IPS-NIHi7 (cell line): ENCODE data around the gene KRT16.
A peak's percentile ranks its signal among the peaks of the same experiment; 100 is the strongest.
"Not testable (repeated sequence)": the region's sequence is repeated elsewhere in the genome, so short reads cannot be mapped to it uniquely, and the experiment has no call there.

Source experiments
- DNase-seq: peaks from one replicate; pipeline ENCODE4 v3.0.0; 2012; ENCODE audit warnings: mixed read lengths; ENCODE audit errors: extremely low spot score

The KRT16 gene

DNA sequence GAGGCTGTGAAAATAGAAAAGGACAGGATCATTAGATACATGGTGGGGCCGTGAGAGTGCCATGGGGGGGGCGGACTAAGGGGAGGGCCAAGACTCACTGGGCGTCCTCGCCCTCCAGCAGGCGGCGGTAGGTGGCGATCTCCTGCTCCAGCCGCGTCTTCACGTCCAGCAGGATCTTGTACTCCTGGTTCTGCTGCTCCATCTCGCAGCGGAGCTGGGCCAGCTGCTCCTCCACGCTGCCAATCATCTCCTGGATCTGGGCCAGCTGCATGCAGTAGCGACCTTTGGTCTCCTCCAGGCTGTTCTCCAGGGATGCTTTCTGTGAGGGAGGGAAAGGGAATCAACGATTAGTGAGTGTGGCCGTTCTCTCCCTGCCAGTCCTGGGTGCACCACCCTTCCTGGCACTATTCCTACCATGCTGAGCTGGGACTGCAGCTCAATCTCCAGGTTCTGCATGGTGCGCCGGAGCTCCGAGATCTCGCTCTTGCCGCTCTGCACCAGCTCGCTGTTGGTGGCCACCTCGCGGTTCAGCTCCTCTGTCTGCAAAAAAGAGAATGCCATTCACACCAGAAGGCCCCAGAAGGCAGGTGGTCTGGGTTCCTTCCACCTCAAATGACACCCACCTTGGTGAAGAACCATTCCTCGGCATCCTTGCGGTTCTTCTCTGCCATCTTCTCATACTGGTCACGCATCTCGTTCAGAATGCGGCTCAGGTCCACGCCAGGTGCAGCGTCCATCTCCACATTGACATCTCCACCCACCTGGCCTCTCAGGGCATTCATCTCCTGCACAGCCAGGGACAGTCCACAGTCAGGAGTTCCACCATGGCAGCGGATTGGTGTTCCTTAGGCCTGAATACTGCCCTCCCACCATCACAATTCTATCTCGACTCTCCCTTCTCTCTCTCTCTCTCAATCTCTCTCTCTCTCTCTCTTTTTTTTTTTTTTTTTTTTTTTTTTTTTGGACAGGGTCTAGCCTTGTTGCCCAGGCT lies 29.1 kb downstream of the KRT16 start:
- no peak for DNase-seq

DNA sequence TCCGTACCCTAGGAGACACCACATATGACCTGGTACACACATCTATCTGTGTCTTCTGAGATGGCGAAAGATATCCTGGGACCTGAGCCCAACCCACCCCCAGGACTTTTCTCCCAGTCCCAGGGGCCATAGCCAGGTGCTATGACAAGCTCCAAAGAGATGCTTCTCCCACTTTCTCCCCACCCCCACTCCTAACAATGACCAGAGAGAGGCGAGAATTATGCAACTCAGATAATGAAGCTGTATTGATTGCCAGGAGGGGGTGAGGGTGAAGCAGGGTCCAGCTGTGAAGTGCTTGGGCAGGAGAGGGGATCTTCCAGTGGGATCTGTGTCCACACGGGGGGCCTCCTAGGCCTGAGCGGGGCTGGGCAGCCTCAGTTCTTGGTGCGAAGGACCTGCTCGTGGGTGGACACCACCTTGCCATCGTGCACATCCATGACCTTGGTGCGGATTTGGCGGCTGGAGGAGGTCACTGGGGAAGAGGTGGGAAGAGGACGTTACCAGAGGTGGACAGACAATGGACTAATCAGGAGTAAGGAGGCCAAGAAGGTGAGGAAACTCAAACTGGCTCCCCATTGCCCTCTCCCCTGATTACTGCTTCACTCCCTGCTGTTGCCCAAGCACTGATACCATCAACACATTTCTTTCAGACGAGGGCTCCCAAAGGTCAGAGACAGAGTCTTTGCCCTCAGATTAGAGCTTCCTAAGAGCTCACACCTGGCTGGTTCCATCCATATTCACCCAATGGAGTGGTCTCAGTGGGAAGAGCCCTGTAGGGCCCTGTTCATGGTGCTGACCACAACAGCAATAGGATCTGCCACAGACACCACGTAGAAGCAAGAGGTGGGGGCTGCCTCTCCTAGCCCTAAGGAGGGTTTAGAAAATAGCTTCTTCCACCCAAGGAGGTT lies 30.3 kb downstream of the KRT16 start:
- not testable (repeated sequence) for DNase-seq

DNA sequence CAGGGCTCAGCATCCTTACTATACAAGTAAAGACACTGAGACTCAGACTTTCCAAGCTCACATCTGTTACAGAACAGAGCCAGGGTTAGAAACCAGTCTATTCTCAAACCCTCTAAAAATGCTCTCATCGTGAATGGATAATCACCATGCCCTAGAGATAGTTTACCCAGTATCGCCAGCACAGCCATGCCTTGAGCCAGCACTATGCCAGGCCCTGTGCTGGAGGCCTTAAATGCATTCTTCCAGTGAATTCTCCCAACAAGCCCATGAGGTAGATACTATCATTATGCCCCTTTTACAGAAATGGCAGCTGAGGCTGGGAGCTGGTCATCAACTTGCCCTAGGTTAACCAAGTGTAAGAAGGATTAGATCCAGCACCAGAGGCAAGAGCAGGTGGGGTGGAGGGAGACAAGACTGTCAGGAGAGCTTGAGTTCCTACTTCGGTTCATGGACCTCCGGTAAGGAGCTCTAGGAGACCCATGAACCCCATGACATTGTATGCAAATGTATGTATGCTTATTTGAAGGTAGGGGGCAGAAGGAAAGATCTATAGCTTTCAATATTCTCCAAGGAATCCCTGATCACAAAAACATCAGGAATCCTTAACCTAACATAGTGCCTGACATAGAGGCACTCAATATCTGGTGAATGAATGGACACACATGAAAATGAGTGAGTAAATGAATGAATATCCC lies 31.1 kb downstream of the KRT16 start:
- no peak for DNase-seq

DNA sequence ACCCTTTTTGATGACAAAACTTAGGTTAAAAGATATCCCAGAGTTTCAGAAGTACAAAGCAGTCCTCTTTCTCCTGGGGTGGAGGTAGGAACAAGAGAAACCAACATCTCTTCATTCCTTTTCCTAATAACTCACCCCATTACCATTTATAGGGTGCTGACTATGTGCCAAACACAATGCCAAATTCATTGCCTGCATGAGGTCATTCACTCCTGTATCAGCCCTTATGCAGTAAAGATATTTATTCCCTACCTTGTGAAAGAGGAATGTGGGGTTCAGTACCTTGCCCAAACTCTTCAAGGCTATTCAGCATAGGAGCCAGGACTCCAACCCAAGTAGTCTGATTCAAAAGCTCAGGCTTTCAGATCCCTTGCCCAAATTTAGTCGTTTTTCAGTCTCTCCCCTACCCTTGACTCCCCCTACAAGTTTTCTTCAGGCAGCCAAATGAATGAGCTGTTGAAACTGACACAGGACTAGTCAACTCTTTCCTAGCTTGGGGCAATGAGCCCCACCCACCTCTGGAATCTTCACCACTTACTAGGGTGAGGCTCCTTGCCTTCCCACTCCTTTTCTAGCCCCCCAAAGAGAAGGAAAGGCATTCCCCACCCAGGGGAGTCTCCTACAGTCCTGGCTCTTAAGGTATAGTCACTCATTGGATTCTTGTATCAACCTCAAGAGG lies 31.7 kb downstream of the KRT16 start:
- no peak for DNase-seq

DNA sequence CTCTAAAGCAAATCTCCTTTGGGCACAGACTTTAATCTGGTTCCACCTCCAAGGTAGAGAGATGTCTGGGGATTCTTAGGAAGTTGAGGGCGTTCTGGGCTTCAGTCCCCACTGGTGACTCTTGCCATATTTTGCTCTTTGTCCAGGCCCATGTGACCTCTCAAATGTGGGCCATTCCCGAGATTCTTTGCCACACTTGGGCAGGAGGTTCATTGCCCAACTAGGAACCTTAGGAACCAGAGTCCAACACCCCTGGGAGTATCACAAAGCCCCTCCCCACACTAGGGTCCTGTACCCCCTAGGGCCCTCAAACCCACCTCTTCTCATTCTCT lies 32.4 kb downstream of the KRT16 start:
- no peak for DNase-seq

DNA sequence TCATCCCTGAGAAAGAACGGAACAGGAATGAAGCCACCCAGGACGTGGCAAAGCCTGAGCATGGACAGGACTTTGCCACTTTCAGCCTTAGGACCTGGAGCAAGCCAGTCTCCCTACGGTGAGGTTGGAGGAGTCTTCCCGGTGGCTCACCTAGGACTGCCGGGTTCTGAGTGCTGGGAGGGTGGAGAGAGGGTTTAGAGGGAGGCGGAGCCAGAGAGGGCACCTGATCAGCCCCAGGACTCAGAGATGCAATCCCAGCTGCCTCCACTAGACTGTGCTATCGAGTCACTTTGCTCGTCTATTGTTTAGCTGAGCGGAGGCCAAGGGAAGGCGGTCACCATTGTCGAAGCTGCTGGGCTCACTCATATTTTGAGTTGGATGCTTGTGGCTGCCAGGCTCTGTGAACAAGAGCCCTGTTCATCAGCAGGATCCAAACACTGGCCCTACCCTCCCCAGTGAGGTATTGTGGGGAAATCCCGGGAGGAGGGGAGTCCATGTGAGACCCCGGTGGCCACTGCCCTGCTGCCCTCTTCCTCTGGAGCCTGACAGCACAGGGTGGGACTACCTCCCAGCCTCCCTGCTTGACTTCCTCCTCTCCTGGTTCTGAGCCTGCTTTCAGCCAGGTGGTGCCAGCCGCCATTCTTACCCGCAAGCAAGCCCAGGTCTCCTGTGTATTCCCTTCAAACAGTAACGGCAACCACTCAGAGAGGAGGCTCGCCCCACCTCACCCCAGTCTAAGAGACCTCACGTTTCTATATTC lies 32.9 kb downstream of the KRT16 start:
- peak; percentile 100 for DNase-seq

DNA sequence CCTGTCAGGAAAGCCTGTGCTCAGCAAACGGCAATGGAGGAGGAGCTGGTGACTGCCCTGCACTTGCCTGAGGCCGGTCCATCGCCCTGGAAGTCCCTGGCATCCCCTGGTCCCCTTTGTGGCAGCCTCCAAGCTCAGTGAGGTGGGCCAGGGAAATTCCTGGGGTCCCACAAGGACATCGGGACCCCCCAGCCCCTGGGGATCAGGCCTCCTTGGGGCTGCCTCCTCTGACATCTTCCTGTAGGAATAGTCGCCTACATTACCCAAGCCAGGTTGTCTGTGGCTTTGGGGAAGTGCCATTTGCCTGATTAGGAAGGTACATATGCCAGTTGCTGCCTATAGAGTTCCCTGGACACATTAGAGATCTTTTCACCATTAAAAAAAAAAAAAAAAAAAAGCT lies 33.6 kb downstream of the KRT16 start:
- DNase-seq = no peak

DNA sequence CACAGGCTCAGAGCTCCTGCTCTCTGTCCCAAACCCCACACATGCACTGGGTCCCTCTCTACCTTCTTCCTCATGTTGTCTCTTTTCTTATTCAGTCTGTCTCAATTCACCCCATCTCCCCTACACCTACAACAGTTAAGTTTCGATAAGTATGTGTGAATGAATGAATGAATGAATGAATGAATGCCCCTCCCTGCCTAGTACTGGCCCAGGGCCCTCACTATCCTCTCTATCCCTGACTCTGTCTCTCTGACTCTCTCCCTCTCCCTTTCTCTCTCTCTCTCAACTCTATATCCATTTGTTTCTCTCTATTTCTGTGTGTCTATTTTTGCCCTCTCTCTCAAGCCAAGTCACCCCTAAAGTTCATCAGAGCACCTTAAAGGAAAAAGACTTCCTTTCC lies 34.0 kb downstream of the KRT16 start:
- no peak for DNase-seq

DNA sequence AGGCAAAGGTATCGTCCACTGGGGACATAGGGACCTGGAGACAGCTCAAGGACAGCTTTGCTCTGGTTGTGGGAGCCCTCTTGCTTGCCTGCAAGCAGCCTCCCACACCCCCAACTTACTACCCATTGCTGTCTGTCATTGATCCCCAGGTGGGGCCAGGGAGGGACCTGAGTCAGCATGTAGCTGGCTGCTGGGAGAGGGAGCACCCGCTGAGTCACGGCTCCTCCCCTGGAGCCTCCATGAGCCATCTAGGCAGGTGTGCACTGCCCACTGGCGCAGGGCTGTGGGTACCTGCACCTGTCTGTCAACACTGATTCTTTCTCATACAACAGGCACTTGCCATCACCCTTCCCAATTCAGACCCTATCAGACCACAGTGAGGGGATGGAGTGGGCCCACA lies 35.8 kb downstream of the KRT16 start:
- not testable (repeated sequence) for DNase-seq

DNA sequence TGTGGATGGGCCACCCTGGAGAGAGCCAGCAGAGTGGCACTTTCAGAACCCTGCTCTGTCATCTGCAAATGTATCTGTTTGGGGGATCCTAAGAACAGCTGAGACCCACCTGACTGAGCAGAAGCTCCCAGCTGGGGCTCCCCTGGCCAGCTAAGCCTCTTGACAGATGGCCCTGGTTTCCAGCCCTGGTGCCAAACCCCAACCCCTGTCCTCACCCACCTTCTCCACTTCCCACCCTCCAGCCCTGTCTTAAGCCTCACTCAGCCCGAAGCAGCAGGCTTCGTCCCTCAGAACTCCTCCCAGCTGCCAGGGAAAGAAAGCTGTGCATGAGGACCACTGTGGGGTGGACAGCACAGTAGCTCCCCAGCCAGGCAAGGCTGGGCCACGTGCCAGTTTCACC lies 37.2 kb downstream of the KRT16 start:
- no peak for DNase-seq

DNA sequence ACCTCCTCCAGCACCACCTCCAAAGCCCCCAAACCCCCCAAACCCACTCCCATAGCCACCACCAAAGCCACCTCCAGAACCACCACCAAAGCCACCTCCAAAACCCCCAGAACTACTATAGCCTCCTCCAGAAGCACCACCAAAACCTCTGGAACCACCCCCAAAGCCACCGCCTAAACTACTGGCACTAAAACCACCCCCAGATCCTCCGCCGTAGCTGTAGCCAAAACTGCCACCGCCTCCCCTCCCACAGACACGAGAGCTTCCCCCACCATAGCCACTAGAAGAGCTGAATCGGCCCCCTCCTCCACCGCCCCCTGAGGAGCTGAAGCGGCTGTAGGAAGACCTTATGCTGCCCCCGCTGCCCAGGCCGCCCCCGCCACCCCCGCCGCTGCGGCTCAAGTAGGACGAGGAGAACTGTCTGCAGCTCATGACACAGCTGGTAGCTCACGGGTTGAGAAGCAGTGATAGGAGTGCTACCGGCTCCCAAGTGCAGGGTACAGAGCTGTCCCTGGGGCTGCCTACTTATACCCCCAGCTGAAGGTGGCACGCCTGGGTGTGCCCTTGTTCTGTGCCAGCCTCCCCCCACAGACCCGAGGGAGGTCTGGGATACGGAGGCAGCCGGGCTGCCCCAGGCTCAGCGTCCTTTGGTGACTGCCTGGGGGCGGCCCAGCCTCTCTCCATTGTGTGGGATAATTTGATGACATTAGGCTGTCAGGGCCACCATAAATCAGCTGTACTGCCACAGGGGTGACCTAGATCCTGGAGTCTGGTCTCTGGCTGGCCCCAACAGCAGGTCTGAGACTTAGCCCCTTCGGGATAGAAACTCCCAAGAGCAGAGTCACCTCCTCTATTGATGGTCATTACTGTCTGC lies 40.8 kb downstream of the KRT16 start, which contains the start of gene KRT9:
TSS of gene KRT9 (minus strand) at position 499 of the 874 bp plus-strand sequence. CDS start at position 432, 67 bp downstream.
- DNase-seq = no peak

DNA sequence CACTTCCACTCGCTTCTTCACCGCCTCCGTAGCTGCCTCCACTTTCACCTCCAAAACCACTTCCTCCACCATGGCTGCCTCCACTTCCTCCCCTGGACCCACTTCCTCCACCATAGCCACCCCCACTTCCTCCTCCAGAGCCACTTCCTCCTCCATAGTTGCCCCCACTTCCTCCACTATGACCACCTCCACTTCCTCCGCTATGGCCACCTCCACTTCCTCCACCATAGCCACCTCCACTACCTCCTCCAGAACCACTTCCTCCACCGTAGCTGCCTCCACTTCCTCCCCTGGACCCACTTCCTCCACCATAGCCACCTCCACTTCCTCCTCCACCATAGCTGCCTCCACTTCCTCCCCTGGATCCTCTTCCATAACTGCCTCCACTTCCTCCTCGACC lies 45.2 kb downstream of the KRT16 start:
- DNase-seq = no peak

DNA sequence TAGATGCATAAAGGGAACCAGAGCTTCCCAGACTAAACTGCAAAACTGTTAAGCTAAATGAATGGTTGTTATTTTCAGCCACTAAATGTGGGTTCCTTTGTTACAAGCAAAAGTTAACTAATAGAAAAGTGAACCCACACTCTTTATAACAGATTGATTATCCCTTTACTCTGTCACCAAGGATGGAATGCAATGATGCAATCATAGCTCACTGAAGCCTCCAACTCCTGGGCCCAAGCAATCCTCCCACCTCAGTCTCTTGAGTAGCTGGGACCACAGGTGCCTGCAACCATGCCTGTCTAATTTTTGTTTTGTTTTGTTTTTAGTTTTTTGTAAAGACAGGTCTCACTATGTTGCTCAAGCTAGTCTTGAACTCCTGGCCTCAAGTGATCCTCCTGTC lies 47.2 kb downstream of the KRT16 start:
- no peak for DNase-seq

DNA sequence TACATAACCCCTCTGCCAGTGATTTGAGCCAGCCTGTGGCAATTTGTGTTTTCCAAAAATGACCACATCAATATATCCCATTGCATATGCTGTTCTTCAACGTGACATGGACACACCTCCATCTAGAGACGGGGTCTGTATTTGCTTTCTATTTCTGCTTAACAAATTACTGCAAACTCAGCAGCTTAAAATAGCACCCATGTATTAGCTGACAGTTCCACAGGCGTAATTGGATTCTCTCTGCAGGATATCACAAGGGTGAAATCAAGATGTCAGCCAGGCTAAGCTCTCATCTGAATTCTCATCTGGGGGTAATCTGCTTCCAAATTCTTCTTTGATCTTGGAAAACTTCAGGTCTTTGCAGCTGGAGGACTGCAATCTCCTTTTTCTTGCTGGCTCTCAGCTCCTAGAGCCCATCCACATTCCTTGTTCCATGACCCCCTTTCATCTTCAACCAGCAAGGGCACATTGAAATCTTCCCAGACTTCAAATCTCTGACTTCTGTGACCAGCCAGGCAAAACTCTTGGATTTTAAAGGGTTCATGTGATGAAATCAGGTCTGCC lies 48.9 kb downstream of the KRT16 start:
- DNase-seq = no peak

DNA sequence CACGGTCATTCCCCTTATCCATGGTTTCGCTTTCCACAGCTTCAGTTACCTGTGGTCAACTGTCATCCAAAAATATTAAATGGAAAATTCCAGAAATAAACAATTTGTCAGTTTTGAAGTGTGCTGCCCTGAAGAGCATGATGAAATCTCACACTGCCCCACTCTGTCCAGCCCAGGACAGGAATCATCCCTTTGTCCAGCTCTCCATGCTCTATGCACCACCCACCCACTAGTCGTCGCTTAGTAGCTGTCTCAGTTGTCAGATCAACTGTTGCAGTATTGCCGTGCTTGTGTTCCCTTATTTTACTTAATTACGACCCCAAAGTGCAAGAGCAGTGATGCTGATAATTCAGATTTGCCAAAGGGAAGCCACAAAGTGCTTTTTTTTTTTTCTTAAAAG lies 51.0 kb downstream of the KRT16 start:
- DNase-seq = no peak
